COLO668 (cell line): ENCODE data around the gene SUPT5H.
"Not testable (repeated sequence)": the region's sequence is repeated elsewhere in the genome, so short reads cannot be mapped to it uniquely, and the experiment has no call there.

Experiments used
- DNase-seq: peaks from one replicate; lab custom pipeline; 2025; ENCODE audit not compliant: unreplicated experiment; lab: John Stamatoyannopoulos, UW

Gene SUPT5H

GRCh38 chr19:39463403-39463802 is 18.0 kb downstream of the SUPT5H start:
- no peak for DNase-seq

- no peak for DNase-seq
Measured at GRCh38 chr19:39465956-39466747, 20.8 kb downstream of the SUPT5H start.

DNA sequence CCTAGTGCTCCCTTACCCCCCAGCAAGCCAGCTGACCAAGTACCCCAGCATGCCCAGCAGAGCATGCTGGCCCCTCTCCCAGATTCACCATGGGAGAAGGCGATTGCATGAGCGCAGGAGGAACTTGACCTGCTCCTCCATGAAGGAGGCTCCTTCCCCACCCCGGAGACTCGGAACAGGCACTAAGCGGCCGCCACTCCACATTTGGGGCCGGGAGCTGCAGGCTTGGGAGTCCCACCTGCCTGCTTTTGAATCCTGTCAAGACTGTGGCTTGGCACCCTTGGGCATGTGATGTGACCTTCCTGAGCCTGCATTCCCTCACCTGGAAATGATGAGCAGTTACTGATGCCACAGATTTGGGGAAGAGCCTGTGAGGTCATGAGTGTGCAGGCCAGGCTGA is 22.6 kb downstream of the SUPT5H start:
- DNase-seq = no peak

DNA sequence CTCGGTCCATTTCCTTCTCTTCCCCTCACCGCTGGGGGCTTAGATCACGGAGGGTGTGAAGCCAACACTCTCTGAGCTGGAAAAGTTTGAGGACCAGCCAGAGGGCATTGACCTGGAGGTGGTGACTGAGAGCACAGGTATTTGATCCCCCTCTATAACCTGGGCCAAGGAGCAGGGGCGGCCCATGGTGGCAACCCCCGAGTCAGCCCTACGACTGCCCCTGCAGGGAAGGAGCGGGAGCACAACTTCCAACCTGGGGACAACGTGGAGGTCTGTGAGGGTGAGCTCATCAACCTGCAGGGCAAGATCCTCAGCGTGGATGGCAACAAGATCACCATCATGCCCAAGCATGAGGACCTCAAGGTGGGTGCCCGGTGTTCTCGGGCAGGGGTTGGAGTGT is 23.7 kb downstream of the SUPT5H start:
- no peak for DNase-seq

- DNase-seq = no peak
Measured at GRCh38 chr19:39469567-39469966, 24.2 kb downstream of the SUPT5H start.

GRCh38 chr19:39470724-39471339 is 25.4 kb downstream of the SUPT5H start:
- DNase-seq = no peak

DNA sequence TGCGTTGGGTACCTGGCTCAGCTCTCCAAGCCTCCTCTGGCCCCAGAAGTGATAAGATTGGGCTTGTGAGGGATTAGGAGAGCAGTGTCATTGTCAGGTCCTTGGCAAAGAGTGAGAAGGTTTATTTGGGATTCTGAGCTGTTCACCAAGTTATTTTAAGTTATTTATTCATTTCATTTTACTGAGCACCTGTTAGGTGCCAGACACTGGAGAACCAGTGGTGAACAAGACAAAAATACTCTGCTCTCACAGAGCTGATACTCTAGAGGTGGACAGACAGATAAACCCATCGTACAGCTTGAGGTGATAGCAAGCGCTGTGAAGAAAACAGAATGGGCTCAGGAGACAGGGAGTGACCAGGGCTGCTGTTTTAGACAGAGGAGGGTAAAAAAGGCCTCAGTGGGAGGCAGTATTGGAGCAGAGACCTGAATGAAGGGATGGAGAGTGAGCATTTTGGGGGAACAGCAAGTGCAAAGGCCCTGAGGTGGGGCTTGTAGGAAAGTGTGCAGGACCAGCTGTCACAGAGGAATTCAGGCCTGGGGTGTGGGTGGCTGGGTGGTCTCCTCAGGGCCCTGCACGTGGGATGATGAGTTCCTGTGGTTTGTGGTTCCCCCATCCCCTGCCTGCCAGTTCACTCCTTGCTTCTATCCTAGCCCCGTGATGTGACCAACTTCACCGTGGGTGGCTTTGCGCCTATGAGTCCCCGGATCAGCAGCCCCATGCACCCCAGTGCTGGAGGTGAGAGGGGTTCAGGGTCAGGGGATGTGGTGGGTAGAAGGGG is 26.6 kb downstream of the SUPT5H start:
- DNase-seq = no peak

- DNase-seq = no peak
Measured at GRCh38 chr19:39472746-39473442, 27.5 kb downstream of the SUPT5H start.

GRCh38 chr19:39473443-39473960 is 28.1 kb downstream of the SUPT5H start:
- no peak for DNase-seq

- peak; percentile 59 for DNase-seq
Measured at GRCh38 chr19:39474139-39474620, 28.8 kb downstream of the SUPT5H start.

GRCh38 chr19:39475748-39476147 is 30.4 kb downstream of the SUPT5H start:
- DNase-seq = no peak

GRCh38 chr19:39479319-39479801 is 34.0 kb downstream of the SUPT5H start:
- DNase-seq = not testable (repeated sequence)

- no peak for DNase-seq
Measured at GRCh38 chr19:39479916-39480315, 34.5 kb downstream of the SUPT5H start.

DNA sequence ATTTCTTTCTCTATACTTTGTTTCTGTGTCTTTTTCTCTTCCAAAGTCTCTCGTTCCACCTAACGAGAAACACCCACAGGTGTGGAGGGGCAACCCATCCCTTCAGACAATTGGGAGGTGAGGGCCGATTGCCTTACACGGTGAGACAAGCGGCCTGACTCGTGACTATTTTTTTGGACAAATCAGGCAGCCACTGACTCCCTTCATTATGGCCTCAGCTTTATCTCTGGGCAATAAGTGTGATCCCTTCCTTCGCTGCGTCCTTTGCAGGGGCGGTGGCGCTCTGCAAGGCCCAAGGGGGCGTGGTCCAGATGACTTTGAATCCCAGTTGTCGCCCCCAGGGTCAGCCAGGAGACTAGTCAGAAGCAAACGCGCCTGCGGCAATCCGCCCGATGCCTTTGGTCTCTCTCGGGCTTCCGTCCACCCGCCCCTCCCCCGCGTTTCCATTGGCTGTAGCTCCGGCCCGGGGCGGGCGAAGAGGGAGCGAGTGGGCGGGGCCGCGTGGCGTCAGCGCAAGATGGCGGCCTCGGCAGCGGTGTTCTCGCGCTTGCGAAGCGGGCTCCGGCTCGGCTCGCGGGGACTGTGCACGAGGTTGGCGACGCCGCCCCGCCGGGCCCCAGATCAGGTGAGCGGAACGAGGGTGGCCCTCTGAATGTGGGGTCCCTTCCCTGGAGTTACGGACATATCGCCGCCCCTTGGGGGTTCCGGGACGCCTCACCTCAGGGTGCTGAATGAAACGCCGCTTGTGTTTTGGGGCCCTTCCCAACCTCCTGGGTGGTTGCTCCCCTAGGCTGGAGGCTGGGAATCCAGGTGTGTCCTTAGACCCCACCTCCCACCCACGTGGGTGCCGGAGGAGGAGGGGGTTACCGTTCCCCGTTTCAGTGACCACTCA is 35.2 kb downstream of the SUPT5H start, which contains the start of gene TIMM50:
TIMM50 (plus strand) TSS at position 502 of the 892 bp plus-strand sequence; CDS start at position 518, 16 bp downstream.
- DNase-seq = peak; percentile 99

DNA sequence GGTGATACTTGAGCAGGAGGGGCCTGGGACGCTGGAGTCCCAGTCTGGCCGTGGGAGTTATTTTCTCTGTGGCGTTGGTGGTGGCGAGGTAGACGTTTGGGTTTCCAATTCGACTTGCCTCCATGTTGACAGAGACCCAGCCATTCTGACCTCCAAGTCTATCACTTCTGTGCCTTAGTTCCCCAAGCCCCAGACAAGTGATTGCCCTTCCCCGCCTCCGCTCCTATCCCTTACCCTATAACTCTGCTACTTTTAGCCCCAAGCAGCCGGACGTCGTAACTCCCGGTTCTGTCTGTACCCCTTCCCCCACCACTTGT is 35.8 kb downstream of the SUPT5H start:
- no peak for DNase-seq

- no peak for DNase-seq
Measured at GRCh38 chr19:39481676-39482075, 36.3 kb downstream of the SUPT5H start.

- DNase-seq = no peak
Measured at GRCh38 chr19:39483141-39483540, 37.8 kb downstream of the SUPT5H start.

GRCh38 chr19:39489756-39490155 is 44.4 kb downstream of the SUPT5H start:
- DNase-seq = no peak

DNA sequence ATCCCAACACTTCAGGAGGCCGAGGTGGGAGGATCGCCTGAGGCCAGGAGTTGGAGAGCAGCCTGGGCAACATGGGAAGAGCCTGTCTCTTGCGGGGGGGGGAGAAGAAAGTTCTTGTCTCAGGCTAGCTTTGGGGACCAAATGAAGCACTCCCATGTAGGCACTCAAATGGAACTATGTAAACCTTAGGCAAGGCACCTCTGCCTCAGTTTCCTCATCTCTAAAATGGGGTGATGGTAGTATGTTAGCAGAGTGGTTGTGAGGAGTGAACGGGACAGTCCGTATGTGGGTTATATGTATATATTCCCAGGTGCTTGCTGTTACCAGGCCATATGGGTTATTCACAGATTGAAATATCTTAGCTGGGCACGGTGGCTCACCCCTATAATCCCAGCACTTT is 46.8 kb downstream of the SUPT5H start:
- no peak for DNase-seq

DNA sequence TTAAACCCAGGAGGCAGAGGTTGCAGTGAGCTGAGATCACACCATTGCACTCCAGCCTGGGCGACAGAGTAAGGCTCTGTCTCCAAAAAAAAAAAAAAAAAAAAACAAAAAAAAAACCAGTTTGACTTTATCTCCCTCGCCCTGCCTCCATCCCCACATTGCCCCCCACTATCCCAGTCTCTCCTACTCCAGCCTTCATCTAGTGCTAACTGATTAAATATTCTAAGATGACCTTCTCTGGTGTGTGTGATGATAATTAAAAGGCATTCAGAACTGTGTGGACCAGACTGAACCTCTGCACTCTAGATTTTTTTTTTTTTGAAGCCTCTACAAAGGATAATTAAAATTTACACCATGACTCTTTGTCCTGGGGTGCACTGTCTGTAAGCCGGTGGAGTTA is 47.4 kb downstream of the SUPT5H start:
- DNase-seq = no peak
